WTC11 (cell line): ENCODE data around the gene EXOC4. TPM values are rescaled to one million over a fixed set of nuclear protein-coding genes. Genes with fewer than 3 reads are reported as not detected.
A peak's percentile ranks its signal among the peaks of the same experiment; 100 is the strongest.

Source experiments
- ATAC-seq: fragments of 200-7000 bp; cut with Tn5 transposase; 2 replicates; pipeline ENCODE4 v1.10.0; 2021; ENCODE audit warnings: mild to moderate bottlenecking, moderate library complexity
- CTCF ChIA-PET: fragments of 300-600 bp; sonication (Branson Sonifier 250); formaldehyde crosslinking; loops from one replicate; lab custom pipeline; 2021; ENCODE audit warnings: antibody characterized with exemption; lab: Charles Lee
- POLR2A ChIA-PET: fragments of 350-600 bp; sonication (Branson Sonifier 250); formaldehyde crosslinking; loops from one replicate; lab custom pipeline; 2021; ENCODE audit warnings: antibody characterized with exemption; lab: Charles Lee
- DNase-seq: peaks from one replicate; pipeline ENCODE4 v3.0.0; 2021; ENCODE audit warnings: low spot score
- H3K27ac Mint-ChIP-seq: 2 replicates; pipeline ENCODE4 v1.8.0; 2021; ENCODE audit warnings: mixed read lengths
- H3K27me3 Mint-ChIP-seq: 2 replicates; pipeline ENCODE4 v1.8.0; 2021; ENCODE audit warnings: low read depth, mild to moderate bottlenecking, moderate library complexity, mixed read lengths
- H3K36me3 Mint-ChIP-seq: 2 replicates; pipeline ENCODE4 v1.8.0; 2021; ENCODE audit warnings: mixed read lengths
- H3K4me1 Mint-ChIP-seq: 2 replicates; pipeline ENCODE4 v1.8.0; 2022; ENCODE audit warnings: mixed read lengths
- H3K4me3 Mint-ChIP-seq: 2 replicates; pipeline ENCODE4 v1.8.0; 2021; ENCODE audit warnings: mild to moderate bottlenecking, moderate library complexity, mixed read lengths
- H3K9me3 Mint-ChIP-seq: 2 replicates; pipeline ENCODE4 v1.8.0; 2021; ENCODE audit warnings: mixed read lengths
- ARID4B ChIP-seq: sonication (generic); formaldehyde crosslinking; IDR thresholded peaks from 2 replicates; pipeline ENCODE4 v1.8.0; 2023; ENCODE audit warnings: missing genetic modification reagents, mild to moderate bottlenecking, borderline replicate concordance
- ATF1 ChIP-seq: sonication (generic); formaldehyde crosslinking; IDR thresholded peaks from 2 replicates; pipeline ENCODE4 v1.8.1; 2023; ENCODE audit warnings: mild to moderate bottlenecking, moderate library complexity, missing genetic modification reagents
- ATF6 ChIP-seq: sonication (generic); formaldehyde crosslinking; IDR thresholded peaks from 2 replicates; pipeline ENCODE4 v1.8.1; 2023; ENCODE audit warnings: mild to moderate bottlenecking, missing genetic modification reagents
- FOXP1 ChIP-seq: sonication (generic); formaldehyde crosslinking; IDR thresholded peaks from 2 replicates; pipeline ENCODE4 v1.8.0; 2022; ENCODE audit warnings: missing genetic modification reagents, mild to moderate bottlenecking, moderate library complexity, borderline replicate concordance
- JUN ChIP-seq: sonication (generic); formaldehyde crosslinking; IDR thresholded peaks from 2 replicates; pipeline ENCODE4 v1.8.0; 2023; ENCODE audit warnings: mild to moderate bottlenecking, missing genetic modification reagents
- MAX ChIP-seq: sonication (generic); formaldehyde crosslinking; IDR thresholded peaks from 2 replicates; pipeline ENCODE4 v1.8.0; 2022; ENCODE audit warnings: mild to moderate bottlenecking, missing genetic modification reagents
- NFE2L1 ChIP-seq: sonication (generic); formaldehyde crosslinking; IDR thresholded peaks from 2 replicates; pipeline ENCODE4 v1.8.1; 2023; ENCODE audit warnings: missing genetic modification reagents
- SMAD3 ChIP-seq: sonication (generic); formaldehyde crosslinking; IDR thresholded peaks from 2 replicates; pipeline ENCODE4 v1.8.0; 2022; ENCODE audit warnings: missing genetic modification reagents, mild to moderate bottlenecking, borderline replicate concordance
- TEAD4 ChIP-seq: sonication (generic); formaldehyde crosslinking; IDR thresholded peaks from 2 replicates; pipeline ENCODE4 v1.8.0; 2022; ENCODE audit warnings: mild to moderate bottlenecking, missing genetic modification reagents
- TP53 ChIP-seq: sonication (generic); formaldehyde crosslinking; IDR thresholded peaks from 2 replicates; pipeline ENCODE4 v1.8.1; 2023; ENCODE audit warnings: mild to moderate bottlenecking, missing genetic modification reagents
- ZNF396 ChIP-seq: fragments of 250-450 bp; sonication (Bioruptor Pico); IDR thresholded peaks from 2 replicates; pipeline ENCODE4 v1.8.0; 2021; ENCODE audit warnings: mild to moderate bottlenecking, moderate library complexity, borderline replicate concordance
- ZNF532 ChIP-seq: fragments of 250-450 bp; sonication (Bioruptor Pico); IDR thresholded peaks from 2 replicates; pipeline ENCODE4 v1.9.0; 2021; ENCODE audit warnings: mild to moderate bottlenecking, borderline replicate concordance
- total RNA-seq: library from RNA; stranded (reverse); gene quantifications from 3 replicates; pipeline ENCODE4 v1.2.3, GENCODE V29; 2021
- TF ChIP-seq, protein P1 (sequence below): sonication (generic); formaldehyde crosslinking; IDR thresholded peaks from 2 replicates; pipeline ENCODE4 v1.8.1; 2022; ENCODE audit warnings: mild to moderate bottlenecking, missing genetic modification reagents, moderate library complexity, borderline replicate concordance

EXOC4 gene
- total RNA-seq, 1 experiment from 2014 or later = 62.0 TPM

- Mint-ChIP-seq H3K27me3 (no peaks in the 10 kb centered on the region), H3K9me3 (no peaks in the 10 kb centered on the region), H3K4me3 (no peak overlapping the region), H3K27ac (0 out of 2 replicates have a peak overlapping the region, but pooled peaks have one; percentile 51)
- POLR2A ChIA-PET = no interaction called here
- TF ChIP-seq SMAD3 (CRISPR knock-in tag) = no peak
- no peak for TF ChIP-seq FOXP1 (CRISPR knock-in tag)
- TF ChIP-seq JUN (CRISPR knock-in tag) = no peak
- TF ChIP-seq NFE2L1 (CRISPR knock-in tag) = no peak
- TF ChIP-seq, all 79 proteins: peak for 0
- ATAC-seq = no peak; the same call in 1 of the 2 replicates
- no peak for DNase-seq
- CTCF ChIA-PET = interaction anchor here (0.7 to 2.2 kb wide), 3 partner anchors 52 to 398 kb away, joined by 3 to 6 read pairs (median 3); no protein-coding TSS in a partner anchor
- Mint-ChIP-seq H3K4me1 (peaks cover 33% of the 10 kb centered on the region), H3K36me3 (no peaks in the 10 kb centered on the region)
Measured at GRCh38 chr7:133742709-133743538, 490.0 kb downstream of the EXOC4 start.

GRCh38 chr7:133744451-133744850 lies 491.6 kb downstream of the EXOC4 start:
- Mint-ChIP-seq H3K4me3 (no peak overlapping the region), H3K4me1 (peaks cover 36% of the 10 kb centered on the region), H3K27ac (no peak overlapping the region), H3K9me3 (no peaks in the 10 kb centered on the region), H3K27me3 (no peaks in the 10 kb centered on the region), H3K36me3 (no peaks in the 10 kb centered on the region)
- ChIA-PET CTCF (no interaction called here), POLR2A (no interaction called here)
- DNase-seq (no peak), ATAC-seq (no peak)
- TF ChIP-seq ATF6 (no peak), FOXP1 (CRISPR knock-in tag) (no peak)

DNA sequence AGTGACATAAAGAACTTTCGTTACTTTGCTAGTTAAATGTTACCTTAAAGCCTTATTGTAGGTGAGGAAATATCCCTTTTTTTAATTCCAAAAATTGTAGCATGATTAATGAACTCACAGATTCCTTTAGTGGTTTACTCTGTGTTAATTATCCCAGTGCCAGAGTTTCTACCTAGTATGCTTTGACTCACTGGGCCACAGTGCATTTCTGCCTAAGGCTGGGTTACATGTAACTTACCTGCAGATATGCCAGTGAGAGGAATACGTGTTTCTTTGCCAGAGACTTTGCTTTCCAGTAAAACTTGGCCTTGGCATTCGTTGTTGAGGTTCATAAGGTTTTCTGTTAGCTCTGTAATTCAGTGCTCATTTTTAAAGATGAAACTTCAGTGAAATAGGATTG lies 493.4 kb downstream of the EXOC4 start:
- TF ChIP-seq, protein P1, sequence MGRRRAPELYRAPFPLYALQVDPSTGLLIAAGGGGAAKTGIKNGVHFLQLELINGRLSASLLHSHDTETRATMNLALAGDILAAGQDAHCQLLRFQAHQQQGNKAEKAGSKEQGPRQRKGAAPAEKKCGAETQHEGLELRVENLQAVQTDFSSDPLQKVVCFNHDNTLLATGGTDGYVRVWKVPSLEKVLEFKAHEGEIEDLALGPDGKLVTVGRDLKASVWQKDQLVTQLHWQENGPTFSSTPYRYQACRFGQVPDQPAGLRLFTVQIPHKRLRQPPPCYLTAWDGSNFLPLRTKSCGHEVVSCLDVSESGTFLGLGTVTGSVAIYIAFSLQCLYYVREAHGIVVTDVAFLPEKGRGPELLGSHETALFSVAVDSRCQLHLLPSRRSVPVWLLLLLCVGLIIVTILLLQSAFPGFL (CRISPR knock-in tag) = no peak
- TF ChIP-seq ZNF532 (CRISPR knock-in tag) = no peak
- TF ChIP-seq SMAD3 (CRISPR knock-in tag) = no peak
- no peak for TF ChIP-seq TP53 (CRISPR knock-in tag)
- TF ChIP-seq ARID4B = no peak
- no peak for TF ChIP-seq TEAD4
- TF ChIP-seq MAX (CRISPR knock-in tag) = no peak
- no peak for TF ChIP-seq ZNF396 (CRISPR knock-in tag)
- TF ChIP-seq JUN (CRISPR knock-in tag) = no peak
- no peak for TF ChIP-seq ATF1 (CRISPR knock-in tag)
- H3K27ac Mint-ChIP-seq = peak overlapping the region; percentile 74
- H3K4me1 Mint-ChIP-seq = peaks cover 49% of the 10 kb centered on the region
- ChIA-PET CTCF (no interaction called here), POLR2A (no interaction called here)
- DNase-seq (no peak), ATAC-seq (no peak)
- no peaks in the 10 kb centered on the region for H3K9me3 Mint-ChIP-seq
- H3K27me3 Mint-ChIP-seq = no peaks in the 10 kb centered on the region
- no peaks in the 10 kb centered on the region for H3K36me3 Mint-ChIP-seq
- H3K4me3 Mint-ChIP-seq = no peak overlapping the region
